Mammary epithelial cell (primary cell): ENCODE data around the gene PERM1.

ENCODE experiments used
- EZH2 ChIP-seq: IDR thresholded peaks from 2 replicates; pipeline ENCODE4 v1.6.1; 2012; ENCODE audit warnings: low read length, inconsistent platforms, borderline replicate concordance
- TF ChIP-seq, protein P1 (sequence below), 2 donors: IDR thresholded peaks in 1 of 2; conservative IDR thresholded peaks in 1 of 2; 2 replicates each; pipeline ENCODE4 v1.5.1; 2011 to 2012; ENCODE audit warnings: inconsistent platforms in 2 of 2, low read length in 2 of 2, mild to moderate bottlenecking in 2 of 2, control low read depth in 1 of 2, low read depth in 1 of 2; ENCODE audit not compliant: insufficient read depth in 1 of 2; ENCODE audit errors: extremely low read depth in 1 of 2

DNA sequence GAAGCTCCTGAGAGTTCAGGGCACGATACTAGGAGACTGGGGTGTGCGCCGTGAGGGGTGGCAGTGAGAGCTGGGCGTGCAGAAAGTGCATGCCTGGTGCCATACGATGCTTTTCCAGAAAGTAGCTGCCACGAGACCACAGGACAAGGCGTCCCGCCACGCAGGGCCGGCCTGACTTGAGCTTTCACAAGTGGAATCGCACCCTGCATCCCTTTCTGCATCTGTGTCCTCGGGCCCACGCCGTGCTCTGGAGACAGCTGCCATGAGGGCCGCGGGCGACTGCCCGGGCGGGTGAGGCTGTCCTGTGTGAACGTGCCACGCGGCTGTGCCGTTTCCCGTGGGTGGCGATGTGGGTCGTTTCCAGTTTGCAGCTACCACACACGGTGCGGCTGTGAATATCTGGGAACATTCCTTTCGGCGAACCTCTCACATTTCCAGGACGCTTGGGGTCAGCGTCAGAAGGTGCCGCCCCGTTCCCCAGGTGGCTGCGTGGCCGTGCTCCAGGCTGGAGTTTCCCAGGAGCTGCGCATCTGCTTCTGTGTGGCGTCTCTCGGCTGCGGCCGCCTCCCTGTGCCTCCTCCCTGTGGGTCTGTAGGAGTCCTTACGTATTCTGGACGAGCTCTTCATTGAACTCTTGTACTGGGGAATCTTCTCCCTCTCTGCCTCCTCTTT is 1.0 kb upstream of the PERM1 start:
- TF ChIP-seq, protein P1, sequence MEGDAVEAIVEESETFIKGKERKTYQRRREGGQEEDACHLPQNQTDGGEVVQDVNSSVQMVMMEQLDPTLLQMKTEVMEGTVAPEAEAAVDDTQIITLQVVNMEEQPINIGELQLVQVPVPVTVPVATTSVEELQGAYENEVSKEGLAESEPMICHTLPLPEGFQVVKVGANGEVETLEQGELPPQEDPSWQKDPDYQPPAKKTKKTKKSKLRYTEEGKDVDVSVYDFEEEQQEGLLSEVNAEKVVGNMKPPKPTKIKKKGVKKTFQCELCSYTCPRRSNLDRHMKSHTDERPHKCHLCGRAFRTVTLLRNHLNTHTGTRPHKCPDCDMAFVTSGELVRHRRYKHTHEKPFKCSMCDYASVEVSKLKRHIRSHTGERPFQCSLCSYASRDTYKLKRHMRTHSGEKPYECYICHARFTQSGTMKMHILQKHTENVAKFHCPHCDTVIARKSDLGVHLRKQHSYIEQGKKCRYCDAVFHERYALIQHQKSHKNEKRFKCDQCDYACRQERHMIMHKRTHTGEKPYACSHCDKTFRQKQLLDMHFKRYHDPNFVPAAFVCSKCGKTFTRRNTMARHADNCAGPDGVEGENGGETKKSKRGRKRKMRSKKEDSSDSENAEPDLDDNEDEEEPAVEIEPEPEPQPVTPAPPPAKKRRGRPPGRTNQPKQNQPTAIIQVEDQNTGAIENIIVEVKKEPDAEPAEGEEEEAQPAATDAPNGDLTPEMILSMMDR (conservative IDR thresholded peaks at IDR 0.05 in 1 of 2, IDR thresholded peaks at IDR 0.05 in 1 of 2; ENCODE audit: extremely low read depth in 1 of 2, insufficient read depth in 1 of 2, low read depth in 1 of 2, low read length in 2 of 2) = no peak
- TF ChIP-seq EZH2 = no peak
